HCT116 (cell line): ENCODE results near the gene GPR68. TPM values are rescaled to one million over a fixed set of nuclear protein-coding genes. Genes with fewer than 3 reads are reported as not detected.

Experiments used
- ATAC-seq: fragments of 200-7000 bp; cut with Tn5 transposase; 2 replicates; pipeline ENCODE4 v1.9.1; 2020; ENCODE audit warnings: mild to moderate bottlenecking, moderate library complexity
- BruUV-seq: library from RNA; stranded (reverse); fragments of 400-500 nt; replicated peaks from 2 replicates; lab custom pipeline; 2021; lab: Mats Ljungman, UMichigan
- CTCF ChIA-PET: fragments of 300-600 bp; sonication (Branson Sonifier 250); formaldehyde crosslinking; loops from one replicate; lab custom pipeline; 2021; ENCODE audit warnings: antibody characterized with exemption; lab: Charles Lee
- POLR2A ChIA-PET: fragments of 300-600, 350-600 bp; sonication (Branson Sonifier 250); formaldehyde crosslinking; loops from one replicate; lab custom pipeline; 2021; ENCODE audit warnings: antibody characterized with exemption; lab: Charles Lee
- RAD21 ChIA-PET, 2 experiments: fragments of 300-600 bp; sonication (Branson Sonifier 250); formaldehyde crosslinking; loops; one replicate each; lab custom pipeline; 2023; ENCODE audit warnings: low total read pairs in 2 of 2; ENCODE audit not compliant: uncharacterized antibody in 2 of 2, unreplicated experiment in 2 of 2, low non-redundant PET in 1 of 2; lab: Charles Lee
- DNase-seq: peaks from one replicate; pipeline ENCODE4 v3.0.0-alpha.2; 2010; ENCODE audit warnings: low read depth, low spot score
- H2AFZ ChIP-seq: fragments of 200-600 bp; shearing (Covaris generic), sonication (generic); 2 replicates; pipeline ENCODE4 v1.6.1; 2017; ENCODE audit warnings: low read depth, mixed run types, mixed read lengths, antibody characterized with exemption, low read length; ENCODE audit not compliant: poor library complexity, severe bottlenecking
- H3K27ac ChIP-seq: 2 replicates; pipeline ENCODE4 v1.5.1; 2012; ENCODE audit warnings: low read depth, low read length
- H3K27me3 ChIP-seq: fragments of 200-600 bp; sonication (generic); 2 replicates; pipeline ENCODE4 v1.6.1; 2016; ENCODE audit warnings: mixed run types, low read length, mixed read lengths; ENCODE audit not compliant: insufficient read depth
- H3K36me3 ChIP-seq, 2 experiments: fragments of 200-500 bp in 1 of 2; fragments of 200-600 bp in 1 of 2; sonication (Bioruptor generic) in 1 of 2; sonication (generic) in 1 of 2; 2 replicates each; pipeline versions ENCODE4 v1.5.1 to v1.6.1; 2014 to 2016; ENCODE audit warnings: low read length in 2 of 2, inconsistent platforms in 1 of 2, mixed read lengths in 1 of 2, mixed run types in 1 of 2; ENCODE audit not compliant: insufficient read depth in 2 of 2, control insufficient read depth in 1 of 2
- H3K4me1 ChIP-seq, 2 experiments: fragments of 200-600 bp in 1 of 2; sonication (generic) in 1 of 2; 2 replicates each; pipeline versions ENCODE4 v1.5.1 to v1.6.1; 2012 to 2017; ENCODE audit warnings: low read length in 2 of 2, inconsistent platforms in 1 of 2, mild to moderate bottlenecking in 1 of 2, mixed read lengths in 1 of 2, mixed run types in 1 of 2, moderate library complexity in 1 of 2; ENCODE audit not compliant: insufficient read depth in 2 of 2, control insufficient read depth in 1 of 2
- H3K4me2 ChIP-seq: fragments of 200-600 bp; sonication (generic); 2 replicates; pipeline ENCODE4 v1.6.1; 2017; ENCODE audit warnings: mixed run types, low read length, mixed read lengths
- H3K4me3 ChIP-seq, 2 experiments: fragments of 200-600 bp in 1 of 2; sonication (generic) in 1 of 2; replicated peaks in 1 of 2; 2 replicates each; pipeline ENCODE4 v1.5.1; 2011 to 2016; ENCODE audit warnings: low read length in 2 of 2, control low read depth in 1 of 2, low read depth in 1 of 2, mild to moderate bottlenecking in 1 of 2, mixed read lengths in 1 of 2, mixed run types in 1 of 2
- H3K79me2 ChIP-seq: fragments of 200-600 bp; sonication (generic); 2 replicates; pipeline ENCODE4 v1.6.1; 2017; ENCODE audit warnings: mild to moderate bottlenecking, mixed run types, low read length, moderate library complexity, mixed read lengths; ENCODE audit not compliant: insufficient read depth
- H3K9ac ChIP-seq: fragments of 200-600 bp; sonication (generic); 2 replicates; pipeline ENCODE4 v1.6.1; 2016; ENCODE audit warnings: low read length, mixed read lengths
- H3K9me2 ChIP-seq: fragments of 200-600 bp; sonication (generic), shearing (Covaris generic); 2 replicates; pipeline ENCODE4 v1.6.1; 2017; ENCODE audit warnings: mixed run types, mild to moderate bottlenecking, moderate library complexity; ENCODE audit not compliant: insufficient read depth
- H3K9me3 ChIP-seq, 2 experiments: fragments of 200-500 bp in 1 of 2; fragments of 200-600 bp in 1 of 2; sonication (Bioruptor generic) in 1 of 2; sonication (generic) in 1 of 2; 2 replicates each; pipeline ENCODE4 v1.6.1; 2014 to 2017; ENCODE audit warnings: low read length in 2 of 2, mixed read lengths in 2 of 2, inconsistent platforms in 1 of 2, low read depth in 1 of 2, mild to moderate bottlenecking in 1 of 2, mixed run types in 1 of 2, moderate library complexity in 1 of 2; ENCODE audit not compliant: control insufficient read depth in 1 of 2, insufficient read depth in 1 of 2
- H4K20me1 ChIP-seq: fragments of 200-600 bp; sonication (generic), shearing (Covaris generic); 2 replicates; pipeline ENCODE4 v1.6.1; 2017; ENCODE audit warnings: mixed run types, mild to moderate bottlenecking, moderate library complexity; ENCODE audit not compliant: insufficient read depth
- ATF3 ChIP-seq: IDR thresholded peaks from 2 replicates; pipeline ENCODE4 v1.6.1; 2012
- CBX3 ChIP-seq: IDR thresholded peaks from 2 replicates; pipeline ENCODE4 v1.6.1; 2012; ENCODE audit warnings: low read depth
- CEBPB ChIP-seq: IDR thresholded peaks from 2 replicates; pipeline ENCODE4 v1.6.1; 2012; ENCODE audit warnings: low read depth
- CTCF ChIP-seq, 3 experiments: fragments of 200-600 bp in 1 of 3; sonication (generic) in 1 of 3; IDR thresholded peaks in 2 of 3; conservative IDR thresholded peaks in 1 of 3; 2 replicates each; pipeline ENCODE4 v1.5.1; 2012 to 2017; ENCODE audit warnings: low read depth in 2 of 3, low read length in 2 of 3, antibody characterized with exemption in 1 of 3, borderline replicate concordance in 1 of 3, control low read depth in 1 of 3, mild to moderate bottlenecking in 1 of 3, mixed read lengths in 1 of 3, mixed run types in 1 of 3, moderate library complexity in 1 of 3; ENCODE audit not compliant: insufficient read depth in 1 of 3
- EGR1 ChIP-seq: IDR thresholded peaks from 2 replicates; pipeline ENCODE4 v1.6.1; 2012; ENCODE audit warnings: low read depth
- ELF1 ChIP-seq: IDR thresholded peaks from 2 replicates; pipeline ENCODE4 v1.6.1; 2012; ENCODE audit warnings: low read depth, borderline replicate concordance
- FOSL1 ChIP-seq: IDR thresholded peaks from 2 replicates; pipeline ENCODE4 v1.6.1; 2012; ENCODE audit warnings: low read depth
- JUND ChIP-seq: IDR thresholded peaks from 2 replicates; pipeline ENCODE4 v1.6.1; 2012
- MAX ChIP-seq: IDR thresholded peaks from 2 replicates; pipeline ENCODE4 v1.6.1; 2012
- POLR2A ChIP-seq: IDR thresholded peaks from 2 replicates; pipeline ENCODE4 v1.7.0; 2011; ENCODE audit warnings: borderline replicate concordance; ENCODE audit not compliant: insufficient read depth, insufficient read length; ENCODE audit errors: extremely low read depth
- POLR2AphosphoS5 ChIP-seq: IDR thresholded peaks from 2 replicates; pipeline ENCODE4 v1.6.1; 2011; ENCODE audit warnings: mild to moderate bottlenecking, low read depth, low read length, moderate library complexity
- RAD21 ChIP-seq: IDR thresholded peaks from 2 replicates; pipeline ENCODE4 v1.6.1; 2012; ENCODE audit warnings: low read depth, mild to moderate bottlenecking
- SIN3A ChIP-seq: IDR thresholded peaks from 2 replicates; pipeline ENCODE4 v1.6.1; 2012; ENCODE audit warnings: low read depth
- SP1 ChIP-seq: IDR thresholded peaks from 2 replicates; pipeline ENCODE4 v1.6.1; 2012; ENCODE audit warnings: low read depth
- SRF ChIP-seq: IDR thresholded peaks from 2 replicates; pipeline ENCODE4 v1.6.1; 2012; ENCODE audit warnings: low read depth
- YY1 ChIP-seq: IDR thresholded peaks from 2 replicates; pipeline ENCODE4 v1.6.1; 2011; ENCODE audit warnings: low read length, low read depth, moderate library complexity, mild to moderate bottlenecking; ENCODE audit not compliant: insufficient replicate concordance; ENCODE audit errors: extremely low read depth
- ZBTB33 ChIP-seq: IDR thresholded peaks from 2 replicates; pipeline ENCODE4 v1.6.1; 2011; ENCODE audit warnings: mild to moderate bottlenecking, low read length, moderate library complexity; ENCODE audit not compliant: insufficient replicate concordance; ENCODE audit errors: extremely low read depth
- ZFX ChIP-seq: fragments of 450-650 bp; IDR thresholded peaks from 2 replicates; pipeline ENCODE4 v1.6.1; 2017
- ZNF274 ChIP-seq: fragments of 200-500 bp; sonication (Bioruptor generic); IDR thresholded peaks from 2 replicates; pipeline ENCODE4 v1.6.1; 2014; ENCODE audit warnings: mild to moderate bottlenecking, low read depth, low read length, inconsistent platforms
- intact Hi-C: fragments of 100-400 bp; cut with micrococcal nuclease; formaldehyde crosslinking; loops from 2 replicates; pipeline ENCODE4 v1.10.0; 2022
- total RNA-seq: library from RNA; stranded (reverse); gene quantifications from one replicate; pipeline ENCODE4 v1.2.1, GENCODE V29; 2021; ENCODE audit not compliant: unreplicated experiment

The GPR68 gene
- total RNA-seq, 1 experiment from 2014 or later: not detected

- no TSS peak for BruUV-seq
- RAD21 ChIA-PET: no interaction called here
- POLR2A ChIA-PET: no interaction called here
Observed at GRCh38 chr14:91294153-91294552, 49.6 kb upstream of the GPR68 start.

More at GRCh38 chr14:91294153-91294552, 49.6 kb upstream of the GPR68 start:
- Histone ChIP-seq H3K79me2 (no peaks in the 10 kb centered on the region), H3K27me3 (no peaks in the 10 kb centered on the region), H3K9ac (no peak overlapping the region), H3K9me2 (no peaks in the 10 kb centered on the region), H3K27ac (no peak overlapping the region), H3K36me3 (no peaks in the 10 kb centered on the region; a peak in 3 of 4 replicates), H3K4me2 (no peak overlapping the region), H3K4me3 (no peak overlapping the region), H4K20me1 (no peaks in the 10 kb centered on the region), H3K4me1 (no peaks in the 10 kb centered on the region), H3K9me3 (no peaks in the 10 kb centered on the region), H2AFZ (no peak overlapping the region)
- DNase-seq: no peak
- intact Hi-C loops: no loop called here
- no peak for TF ChIP-seq CEBPB
- TF ChIP-seq SP1: no peak
- TF ChIP-seq ATF3: no peak
- TF ChIP-seq ELF1: no peak
- no peak for TF ChIP-seq POLR2AphosphoS5
- TF ChIP-seq CBX3: no peak
- TF ChIP-seq JUND: no peak
- TF ChIP-seq RAD21: no peak
- TF ChIP-seq EGR1: no peak
- TF ChIP-seq ZFX: no peak
- no peak for TF ChIP-seq YY1
- TF ChIP-seq POLR2A: no peak
- TF ChIP-seq ZBTB33: no peak
- no peak for TF ChIP-seq SIN3A
- no peak for TF ChIP-seq SRF
- no peak for TF ChIP-seq FOSL1
- no peak for TF ChIP-seq MAX
- no peak for TF ChIP-seq CTCF (IDR thresholded peaks at IDR 0.05 in 2 of 3, conservative IDR thresholded peaks at IDR 0.05 in 1 of 3; ENCODE audit: borderline replicate concordance in 1 of 3, insufficient read depth in 1 of 3, low read depth in 2 of 3, low read length in 2 of 3)
- no peak for TF ChIP-seq ZNF274
- ATAC-seq: no peak
- CTCF ChIA-PET: no interaction called here
